Measurements from ENCODE around the gene MAGEB1. TPM values are rescaled to one million over a fixed set of nuclear protein-coding genes. Genes with fewer than 3 reads are reported as not detected.

The MAGEB1 gene
- not detected for total RNA-seq

GRCh38 chrX:30246769-30247489 lies at the start of gene MAGEB1:
Gene MAGEB1, plus strand, starts transcription at chrX:30247146. Its CDS starts 3,348 bp downstream, at chrX:30250494.
- Histone ChIP-seq H3K36me3 (no peaks in the 10 kb centered on the region), H3K9me3 (no peaks in the 10 kb centered on the region), H3K27me3 (no peaks in the 10 kb centered on the region), H3K4me1 (no peaks in the 10 kb centered on the region), H3K27ac (no peak within 1 kb of the TSS), H3K4me3 (no peak within 1 kb of the TSS)
- no peak for DNase-seq
- 90% methylated on average over 2 of the region's 38 CpGs; no CpG with 5 or more reads in 1 of the 2 donors for WGBS, 2 donors
- TF ChIP-seq CTCF (IDR thresholded peaks at IDR 0.05) (no peak), POLR2A (IDR thresholded peaks at IDR 0.05) (no peak)
- intact Hi-C loops (cut with DNase I) = no loop called here

- TF ChIP-seq CTCF (IDR thresholded peaks at IDR 0.05) (no peak), POLR2A (IDR thresholded peaks at IDR 0.05) (no peak)
- H3K9me3 ChIP-seq = no peaks in the 10 kb centered on the region
- H3K36me3 ChIP-seq = no peaks in the 10 kb centered on the region
- no peak overlapping the region for H3K4me3 ChIP-seq
- no peaks in the 10 kb centered on the region for H3K27me3 ChIP-seq
- intact Hi-C loops (cut with DNase I) = no loop called here
- DNase-seq = no peak
- H3K27ac ChIP-seq = no peak overlapping the region
- H3K4me1 ChIP-seq = no peaks in the 10 kb centered on the region
- 79 to 90% methylated on average over 2 of the region's 2 CpGs for WGBS, 2 donors
Observed at GRCh38 chrX:30212172-30212571, 34.8 kb upstream of the MAGEB1 start.

GRCh38 chrX:30215357-30215843 lies 31.5 kb upstream of the MAGEB1 start, which contains the start of gene MAGEB2:
Gene MAGEB2, plus strand, starts transcription at chrX:30215563. Its CDS starts 3,018 bp downstream, at chrX:30218581.
- intact Hi-C loops (cut with DNase I) = no loop called here
- Histone ChIP-seq H3K27me3 (no peaks in the 10 kb centered on the region), H3K9me3 (no peaks in the 10 kb centered on the region), H3K4me1 (no peaks in the 10 kb centered on the region), H3K27ac (no peak within 1 kb of the TSS), H3K4me3 (no peak within 1 kb of the TSS), H3K36me3 (no peaks in the 10 kb centered on the region)
- TF ChIP-seq CTCF (IDR thresholded peaks at IDR 0.05) (no peak), POLR2A (IDR thresholded peaks at IDR 0.05) (no peak)
- WGBS, 2 donors = 87% methylated on average over 4 of the region's 29 CpGs; no CpG with 5 or more reads in 1 of the 2 donors
- DNase-seq = no peak

GRCh38 chrX:30217465-30217864 lies 29.5 kb upstream of the MAGEB1 start:
- H3K4me1 ChIP-seq = no peaks in the 10 kb centered on the region
- WGBS, 2 donors = 36% methylated on average over 1 of the region's 1 CpG; no CpG with 5 or more reads in 1 of the 2 donors
- H3K9me3 ChIP-seq = no peaks in the 10 kb centered on the region
- intact Hi-C loops (cut with DNase I) = no loop called here
- H3K4me3 ChIP-seq = no peak overlapping the region
- H3K36me3 ChIP-seq = no peaks in the 10 kb centered on the region
- TF ChIP-seq POLR2A (IDR thresholded peaks at IDR 0.05) (no peak), CTCF (IDR thresholded peaks at IDR 0.05) (no peak)
- no peak for DNase-seq
- no peaks in the 10 kb centered on the region for H3K27me3 ChIP-seq
- H3K27ac ChIP-seq = no peak overlapping the region

- 71% methylated on average over 4 of the region's 4 CpGs; no CpG with 5 or more reads in 1 of the 2 donors for WGBS, 2 donors
- TF ChIP-seq POLR2A (IDR thresholded peaks at IDR 0.05) (no peak), CTCF (IDR thresholded peaks at IDR 0.05) (no peak)
- no peaks in the 10 kb centered on the region for H3K4me1 ChIP-seq
Observed at GRCh38 chrX:30219372-30219771, 27.6 kb upstream of the MAGEB1 start.

More at GRCh38 chrX:30219372-30219771, 27.6 kb upstream of the MAGEB1 start:
- Histone ChIP-seq H3K27me3 (no peaks in the 10 kb centered on the region), H3K9me3 (no peaks in the 10 kb centered on the region), H3K27ac (no peak overlapping the region), H3K36me3 (no peaks in the 10 kb centered on the region), H3K4me3 (no peak overlapping the region)
- intact Hi-C loops (cut with DNase I) = no loop called here
- DNase-seq = no peak

Data from esophagus squamous epithelium (tissue), 5 donors.